ENCODE data around the gene LCN1. TPM values are rescaled to one million over a fixed set of nuclear protein-coding genes. Genes with fewer than 3 reads are reported as not detected.
"Not testable (repeated sequence)": the region's sequence is repeated elsewhere in the genome, so short reads cannot be mapped to it uniquely, and the experiment has no call there.

Gene LCN1
- total RNA-seq, 5 donors from 2014 or later (not counting 1 experiment from before 2014, with no cell fraction given) = not detected

GRCh38 chr9:135533674-135534073, 12.4 kb downstream of the LCN1 start:
- Histone ChIP-seq H3K36me3 (ENCODE audit: control insufficient read depth in 2 of 2, extremely low read depth in 1 of 2, insufficient read depth in 1 of 2, low read length in 1 of 2) (no peaks in the 10 kb centered on the region), H3K27ac (ENCODE audit: low read length) (no peak overlapping the region), H3K9me3 (no peaks in the 10 kb centered on the region), H3K27me3 (replicated peaks in 1 of 2; ENCODE audit: control insufficient read depth in 2 of 2, extremely low read depth in 1 of 2, insufficient read depth in 2 of 2, low read length in 1 of 2) (peaks cover 0 to 17% of the 10 kb centered on the region in 2 experiments), H3K4me3 (ENCODE audit: control insufficient read depth in 1 of 2, extremely low read depth in 1 of 2, low read length in 1 of 2) (no peak overlapping the region), H3K4me1 (ENCODE audit: control insufficient read depth in 1 of 2, extremely low read depth in 1 of 2, insufficient read depth in 2 of 2, low read length in 2 of 2) (no peaks in the 10 kb centered on the region)
- Mint-ChIP-seq H3K36me3 (no peaks in the 10 kb centered on the region), H3K27me3 (peaks cover 25 to 31% of the 10 kb centered on the region in 2 donors), H3K4me1 (no peaks in the 10 kb centered on the region), H3K9me3 (no peaks in the 10 kb centered on the region), H3K4me3 (no peak overlapping the region), H3K27ac (no peak overlapping the region)
- ChIA-PET POLR2A (no interaction called here), CTCF (no interaction called here)
- peak in 1 of 35 experiments; percentile 19 for DNase-seq
- 88% methylated on average over 11 of the region's 12 CpGs for WGBS (ENCODE audit: insufficient coverage)
- no peak for ATAC-seq (replicated peaks in 1 of 4)

DNA sequence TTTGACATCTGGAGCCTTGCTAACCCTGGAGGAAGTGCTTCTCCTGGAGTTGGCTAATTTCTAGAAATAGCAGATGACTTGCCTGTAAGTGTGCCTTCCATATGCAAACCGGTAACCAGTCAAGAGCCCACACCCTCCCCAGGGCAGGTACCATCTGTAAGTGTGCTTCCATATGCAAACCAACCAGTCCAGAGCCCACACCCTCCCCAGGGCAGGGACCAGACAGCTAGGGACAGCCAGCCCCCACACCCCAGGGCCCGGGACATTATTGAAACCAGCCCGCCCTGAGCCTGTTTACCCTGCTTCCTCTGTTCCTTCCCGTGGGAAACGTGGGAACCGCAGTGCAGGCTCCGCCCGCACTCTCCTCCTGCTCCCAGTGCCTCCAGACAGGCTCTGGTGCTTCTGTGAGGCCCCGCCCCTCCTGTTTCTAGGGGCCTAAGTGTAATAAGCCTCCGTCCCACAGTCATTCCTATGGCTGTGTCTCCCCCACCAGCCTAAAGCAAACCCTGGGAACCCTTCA, 13.0 kb downstream of the LCN1 start:
- H3K9me3 Mint-ChIP-seq; H3K36me3 Mint-ChIP-seq; DNase-seq; H3K4me3 Mint-ChIP-seq; H3K9me3 ChIP-seq; H3K27ac ChIP-seq (ENCODE audit: low read length); H3K27ac Mint-ChIP-seq; POLR2A ChIA-PET; H3K4me1 Mint-ChIP-seq; H3K4me3 ChIP-seq (ENCODE audit: control insufficient read depth in 1 of 2, extremely low read depth in 1 of 2, low read length in 1 of 2); H3K4me1 ChIP-seq (ENCODE audit: control insufficient read depth in 1 of 2, extremely low read depth in 1 of 2, insufficient read depth in 2 of 2, low read length in 2 of 2); H3K36me3 ChIP-seq (ENCODE audit: control insufficient read depth in 2 of 2, extremely low read depth in 1 of 2, insufficient read depth in 1 of 2, low read length in 1 of 2); ATAC-seq (replicated peaks in 1 of 4); CTCF ChIA-PET: not testable (repeated sequence)
- WGBS (ENCODE audit: insufficient coverage) = 27% methylated on average over 10 of the region's 10 CpGs
- H3K27me3 Mint-ChIP-seq = peaks cover 25 to 33% of the 10 kb centered on the region in 2 donors
- peaks cover 0 to 19% of the 10 kb centered on the region in 2 experiments for H3K27me3 ChIP-seq (replicated peaks in 1 of 2; ENCODE audit: control insufficient read depth in 2 of 2, extremely low read depth in 1 of 2, insufficient read depth in 2 of 2, low read length in 1 of 2)

DNA sequence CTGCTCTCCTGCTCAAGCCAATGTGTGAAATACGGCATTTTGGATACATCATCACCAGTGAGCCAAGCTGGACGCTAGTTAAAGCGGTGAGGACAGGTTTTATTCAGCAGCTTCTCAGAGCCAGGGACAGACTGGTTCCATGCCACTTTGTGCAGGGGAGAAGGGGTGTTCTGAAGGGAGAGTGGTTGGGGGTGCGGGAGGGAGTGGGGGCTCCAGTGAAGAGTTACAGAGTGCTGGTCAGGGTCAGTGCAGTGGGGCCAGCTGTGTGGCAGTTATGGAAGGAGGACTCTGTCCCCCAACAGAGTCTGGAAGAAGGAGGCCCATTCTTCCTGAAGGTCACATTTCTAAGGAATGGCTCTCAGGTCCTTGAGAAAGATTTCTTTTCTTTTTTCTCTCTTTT, 13.6 kb downstream of the LCN1 start:
- H3K4me3 Mint-ChIP-seq; H3K4me1 ChIP-seq (ENCODE audit: control insufficient read depth in 1 of 2, extremely low read depth in 1 of 2, insufficient read depth in 2 of 2, low read length in 2 of 2); H3K9me3 ChIP-seq; H3K4me1 Mint-ChIP-seq; H3K27ac Mint-ChIP-seq; H3K9me3 Mint-ChIP-seq; POLR2A ChIA-PET; ATAC-seq (replicated peaks in 1 of 4); H3K36me3 Mint-ChIP-seq; CTCF ChIA-PET; H3K27ac ChIP-seq (ENCODE audit: low read length); H3K4me3 ChIP-seq (ENCODE audit: control insufficient read depth in 1 of 2, extremely low read depth in 1 of 2, low read length in 1 of 2); H3K36me3 ChIP-seq (ENCODE audit: control insufficient read depth in 2 of 2, extremely low read depth in 1 of 2, insufficient read depth in 1 of 2, low read length in 1 of 2): not testable (repeated sequence)
- H3K27me3 ChIP-seq (replicated peaks in 1 of 2; ENCODE audit: control insufficient read depth in 2 of 2, extremely low read depth in 1 of 2, insufficient read depth in 2 of 2, low read length in 1 of 2) = peaks cover 0 to 21% of the 10 kb centered on the region in 2 experiments
- peak in 1 of 35 experiments; percentile 4 for DNase-seq
- 81% methylated on average over 3 of the region's 4 CpGs for WGBS (ENCODE audit: insufficient coverage)
- H3K27me3 Mint-ChIP-seq = peaks cover 26 to 38% of the 10 kb centered on the region in 2 donors

DNA sequence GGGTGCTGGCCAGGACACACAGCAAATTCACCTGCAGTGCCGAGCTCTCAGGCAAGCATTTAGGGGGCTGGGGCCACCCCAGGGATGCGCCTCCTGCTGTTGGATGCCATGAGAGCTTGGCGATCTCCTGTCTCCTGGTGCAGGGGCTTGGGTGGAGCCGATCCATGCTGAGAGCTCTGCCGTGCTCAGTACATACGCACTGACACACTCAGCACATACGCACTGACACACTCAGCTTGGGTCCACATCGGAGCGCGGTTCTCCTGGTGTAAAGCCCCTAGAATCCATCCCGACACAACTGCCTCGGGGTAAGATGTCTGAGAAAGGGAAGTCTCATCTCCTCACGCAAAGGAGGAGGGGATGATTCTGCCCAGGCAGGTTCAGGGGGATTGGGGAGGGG, 14.4 kb downstream of the LCN1 start:
- H3K4me3 Mint-ChIP-seq; H3K27ac Mint-ChIP-seq; H3K4me1 ChIP-seq (ENCODE audit: control insufficient read depth in 1 of 2, extremely low read depth in 1 of 2, insufficient read depth in 2 of 2, low read length in 2 of 2); H3K4me1 Mint-ChIP-seq; POLR2A ChIA-PET; H3K36me3 Mint-ChIP-seq; H3K9me3 Mint-ChIP-seq; ATAC-seq (replicated peaks in 1 of 4); CTCF ChIA-PET; H3K27ac ChIP-seq (ENCODE audit: low read length); H3K9me3 ChIP-seq; H3K36me3 ChIP-seq (ENCODE audit: control insufficient read depth in 2 of 2, extremely low read depth in 1 of 2, insufficient read depth in 1 of 2, low read length in 1 of 2); DNase-seq; H3K4me3 ChIP-seq (ENCODE audit: control insufficient read depth in 1 of 2, extremely low read depth in 1 of 2, low read length in 1 of 2): not testable (repeated sequence)
- H3K27me3 ChIP-seq (replicated peaks in 1 of 2; ENCODE audit: control insufficient read depth in 2 of 2, extremely low read depth in 1 of 2, insufficient read depth in 2 of 2, low read length in 1 of 2) = peaks cover 0 to 21% of the 10 kb centered on the region in 2 experiments
- 97% methylated on average over 6 of the region's 13 CpGs for WGBS (ENCODE audit: insufficient coverage)
- peaks cover 28 to 43% of the 10 kb centered on the region in 2 donors for H3K27me3 Mint-ChIP-seq

DNA sequence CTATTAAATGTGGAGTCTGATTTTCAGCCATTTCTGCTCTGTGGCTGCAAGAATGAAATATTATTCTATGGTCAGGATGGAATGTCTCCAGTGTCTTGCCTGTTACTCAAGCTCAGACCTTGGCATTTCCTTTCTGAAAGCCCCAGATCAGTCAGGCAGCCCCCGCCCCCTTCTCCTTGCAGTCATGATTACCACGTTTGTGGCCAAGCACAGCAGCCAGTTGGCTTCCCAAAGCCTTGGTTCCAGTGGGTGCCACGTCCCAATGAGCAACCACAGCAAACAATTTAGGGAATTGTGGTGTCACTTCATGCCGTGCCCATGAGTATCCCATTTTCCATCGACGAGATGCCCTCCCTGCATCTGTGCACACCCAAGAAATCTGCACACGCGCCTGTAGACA, 15.0 kb downstream of the LCN1 start:
- no peaks in the 10 kb centered on the region for H3K4me1 Mint-ChIP-seq
- no peaks in the 10 kb centered on the region for H3K4me1 ChIP-seq (ENCODE audit: control insufficient read depth in 1 of 2, extremely low read depth in 1 of 2, insufficient read depth in 2 of 2, low read length in 2 of 2)
- no peak overlapping the region for H3K27ac Mint-ChIP-seq
- no peaks in the 10 kb centered on the region for H3K36me3 ChIP-seq (ENCODE audit: control insufficient read depth in 2 of 2, extremely low read depth in 1 of 2, insufficient read depth in 1 of 2, low read length in 1 of 2)
- H3K27ac ChIP-seq (ENCODE audit: low read length) = no peak overlapping the region
- H3K9me3 Mint-ChIP-seq = no peaks in the 10 kb centered on the region
- WGBS (ENCODE audit: insufficient coverage) = 17% methylated on average over 3 of the region's 8 CpGs
- H3K27me3 ChIP-seq (replicated peaks in 1 of 2; ENCODE audit: control insufficient read depth in 2 of 2, extremely low read depth in 1 of 2, insufficient read depth in 2 of 2, low read length in 1 of 2) = peaks cover 0 to 16% of the 10 kb centered on the region in 2 experiments
- no peak overlapping the region for H3K4me3 ChIP-seq (ENCODE audit: control insufficient read depth in 1 of 2, extremely low read depth in 1 of 2, low read length in 1 of 2)
- H3K36me3 Mint-ChIP-seq = no peaks in the 10 kb centered on the region
- DNase-seq = no peak
- peaks cover 22 to 40% of the 10 kb centered on the region in 2 donors for H3K27me3 Mint-ChIP-seq
- CTCF ChIA-PET = no interaction called here
- H3K9me3 ChIP-seq = no peaks in the 10 kb centered on the region
- no peak for ATAC-seq (replicated peaks in 1 of 4)
- H3K4me3 Mint-ChIP-seq = no peak overlapping the region
- POLR2A ChIA-PET = no interaction called here

DNA sequence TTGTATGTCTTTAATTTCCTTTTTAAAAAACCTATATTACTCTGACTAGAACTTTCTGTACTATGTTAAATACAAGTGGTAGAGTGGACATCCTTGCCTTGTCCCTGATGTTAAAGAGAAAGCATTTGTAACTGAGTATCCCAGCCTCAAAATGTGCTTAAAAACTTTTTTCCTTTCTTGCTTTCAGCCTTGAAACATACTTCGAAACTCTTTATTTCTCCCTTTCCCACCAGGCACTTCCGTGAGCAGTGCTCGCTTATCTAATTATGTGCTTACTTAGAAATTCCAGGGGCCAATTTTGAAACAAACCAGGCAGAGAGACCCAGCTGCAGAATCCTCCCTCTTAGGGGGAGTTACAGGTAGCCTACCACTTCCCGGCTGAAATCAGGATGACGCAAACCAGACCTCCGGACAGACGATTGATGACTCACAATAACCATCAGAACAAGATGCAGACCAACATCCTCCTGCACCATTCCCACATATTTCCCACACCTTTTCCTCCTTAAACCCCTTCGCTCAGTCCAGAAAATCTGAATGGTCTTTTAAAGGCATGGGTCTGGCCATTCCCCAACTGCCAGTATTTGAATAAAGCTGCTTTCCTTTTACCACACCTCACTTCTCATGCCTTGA, 22.1 kb downstream of the LCN1 start:
- H3K9me3 Mint-ChIP-seq; ATAC-seq (replicated peaks in 1 of 4); DNase-seq; H3K4me3 Mint-ChIP-seq; H3K4me1 Mint-ChIP-seq; H3K27ac ChIP-seq (ENCODE audit: low read length); H3K4me1 ChIP-seq (ENCODE audit: control insufficient read depth in 1 of 2, extremely low read depth in 1 of 2, insufficient read depth in 2 of 2, low read length in 2 of 2); H3K27ac Mint-ChIP-seq; H3K4me3 ChIP-seq (ENCODE audit: control insufficient read depth in 1 of 2, extremely low read depth in 1 of 2, low read length in 1 of 2); CTCF ChIA-PET; H3K9me3 ChIP-seq; H3K36me3 Mint-ChIP-seq; POLR2A ChIA-PET; H3K36me3 ChIP-seq (ENCODE audit: control insufficient read depth in 2 of 2, extremely low read depth in 1 of 2, insufficient read depth in 1 of 2, low read length in 1 of 2): not testable (repeated sequence)
- peaks cover 0 to 19% of the 10 kb centered on the region in 2 experiments for H3K27me3 ChIP-seq (replicated peaks in 1 of 2; ENCODE audit: control insufficient read depth in 2 of 2, extremely low read depth in 1 of 2, insufficient read depth in 2 of 2, low read length in 1 of 2)
- WGBS (ENCODE audit: insufficient coverage) = 54% methylated on average over 6 of the region's 8 CpGs
- H3K27me3 Mint-ChIP-seq = peaks cover 13 to 33% of the 10 kb centered on the region in 2 donors
